NCI-H2107 treated with DMSO at 0.1 percent for 48 hours (cell line): ENCODE results near the gene REEP3.
"Not testable (repeated sequence)": the region's sequence is repeated elsewhere in the genome, so short reads cannot be mapped to it uniquely, and the experiment has no call there.

Experiments used
- DNase-seq: peaks from one replicate; lab custom pipeline; 2025; ENCODE audit not compliant: unreplicated experiment; lab: John Stamatoyannopoulos, UW

Gene REEP3

DNA sequence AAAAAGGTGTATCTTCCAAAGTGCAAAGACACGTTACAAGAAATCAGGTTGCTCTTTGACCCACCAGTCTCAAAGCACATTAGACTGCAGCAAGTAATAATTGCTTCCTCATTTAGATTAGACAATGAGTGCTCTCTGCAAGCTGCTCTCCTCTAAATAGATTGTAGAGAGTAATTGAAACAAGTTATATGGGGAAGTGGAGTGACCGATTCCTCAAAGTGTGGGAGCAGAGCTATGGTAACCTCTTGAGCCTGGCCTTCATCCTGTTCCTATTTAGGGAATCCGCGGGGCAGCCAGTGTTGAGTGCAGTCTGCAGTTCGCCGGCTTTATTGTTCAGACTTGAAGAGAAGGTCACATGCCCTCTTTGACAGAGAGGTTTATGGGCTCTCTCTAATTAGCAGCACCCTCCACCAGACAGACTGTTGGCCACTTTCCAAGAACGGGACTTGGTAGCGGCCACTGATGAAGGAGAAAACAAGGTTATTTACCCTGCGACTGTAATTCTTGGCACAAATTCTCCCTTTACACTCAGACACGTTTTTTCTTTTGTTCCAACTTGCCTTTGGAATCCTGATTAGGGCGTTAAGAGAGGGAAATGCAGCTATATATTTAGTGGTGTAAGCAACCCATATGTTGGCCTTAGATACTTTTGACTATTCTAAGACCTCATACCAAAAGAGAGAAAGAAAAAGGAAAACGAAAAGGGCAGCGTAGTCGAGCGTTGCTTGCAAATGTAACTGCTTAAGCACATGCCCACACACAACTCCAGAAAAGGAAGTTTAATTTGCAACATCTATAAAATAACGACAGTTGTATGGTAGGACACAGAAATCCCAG lies 107.5 kb downstream of the REEP3 start:
- peak; percentile 83 for DNase-seq

GRCh38 chr10:63629363-63630084 lies 108.3 kb downstream of the REEP3 start:
- peak; percentile 75 for DNase-seq

DNA sequence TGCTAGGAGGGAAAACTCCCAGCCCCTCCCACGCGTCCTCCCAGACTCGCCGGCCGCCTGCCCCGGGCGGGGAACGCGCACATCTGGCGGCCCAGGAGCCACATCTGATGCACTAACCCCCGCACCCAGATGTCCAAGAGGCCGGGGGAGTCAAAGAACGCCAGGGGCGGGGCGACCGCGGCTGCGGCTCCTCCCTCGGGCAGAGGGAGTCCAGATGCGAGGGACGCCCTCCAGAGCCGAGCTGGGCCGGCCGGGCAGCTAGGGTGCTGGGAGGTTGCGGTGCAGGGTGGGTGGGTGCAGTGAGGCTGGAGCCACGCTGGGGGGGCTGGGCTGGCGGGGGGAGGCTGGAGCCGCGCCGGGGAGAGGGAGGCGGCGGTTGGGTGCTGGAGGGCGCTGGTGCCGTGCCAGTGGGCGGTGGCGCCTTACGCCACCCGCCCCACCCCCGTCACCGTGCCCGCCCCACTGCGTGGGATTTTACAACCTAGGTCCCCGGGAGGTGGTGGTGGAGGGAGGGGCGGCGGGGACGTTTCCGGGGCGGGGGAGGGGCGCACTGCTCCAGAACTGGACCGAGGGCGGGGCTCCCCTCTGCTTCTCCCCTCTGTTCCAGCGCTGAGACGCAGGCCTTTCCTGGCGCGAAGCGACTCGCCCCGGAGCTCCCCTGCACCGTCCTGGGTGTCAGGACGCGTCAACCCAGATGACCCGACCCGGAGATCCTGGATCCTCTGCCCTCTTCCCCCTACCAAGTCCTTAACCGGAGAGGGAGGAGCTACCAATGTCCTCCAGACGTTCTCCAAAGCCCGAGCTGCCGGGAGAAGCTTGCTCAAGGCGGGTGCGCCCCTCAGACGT lies 109.1 kb downstream of the REEP3 start:
- DNase-seq, result peak; percentile 29

GRCh38 chr10:63630931-63631680 lies 109.9 kb downstream of the REEP3 start:
- DNase-seq, result no peak

DNA sequence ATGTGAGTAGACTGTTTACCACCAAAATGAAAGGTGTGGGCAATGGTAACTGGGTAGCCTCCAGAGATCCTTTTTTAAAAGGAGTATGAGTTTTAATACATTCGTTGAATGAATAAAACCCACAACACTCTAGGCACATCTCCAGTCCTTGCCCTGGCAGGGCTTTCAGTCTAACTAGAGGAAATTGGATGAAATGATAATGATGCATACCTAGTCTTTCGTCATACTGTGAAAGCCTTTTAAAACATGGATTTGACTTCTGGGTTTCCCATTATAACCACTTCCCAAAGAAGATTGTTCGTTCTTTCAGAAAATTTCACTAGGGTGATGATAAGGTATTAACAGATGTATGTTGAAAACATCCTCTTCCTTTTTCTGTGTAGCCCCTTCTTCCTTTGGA lies 110.8 kb downstream of the REEP3 start:
- no peak for DNase-seq

GRCh38 chr10:63633677-63634487 lies 112.7 kb downstream of the REEP3 start:
- DNase-seq, result peak; percentile 32

DNA sequence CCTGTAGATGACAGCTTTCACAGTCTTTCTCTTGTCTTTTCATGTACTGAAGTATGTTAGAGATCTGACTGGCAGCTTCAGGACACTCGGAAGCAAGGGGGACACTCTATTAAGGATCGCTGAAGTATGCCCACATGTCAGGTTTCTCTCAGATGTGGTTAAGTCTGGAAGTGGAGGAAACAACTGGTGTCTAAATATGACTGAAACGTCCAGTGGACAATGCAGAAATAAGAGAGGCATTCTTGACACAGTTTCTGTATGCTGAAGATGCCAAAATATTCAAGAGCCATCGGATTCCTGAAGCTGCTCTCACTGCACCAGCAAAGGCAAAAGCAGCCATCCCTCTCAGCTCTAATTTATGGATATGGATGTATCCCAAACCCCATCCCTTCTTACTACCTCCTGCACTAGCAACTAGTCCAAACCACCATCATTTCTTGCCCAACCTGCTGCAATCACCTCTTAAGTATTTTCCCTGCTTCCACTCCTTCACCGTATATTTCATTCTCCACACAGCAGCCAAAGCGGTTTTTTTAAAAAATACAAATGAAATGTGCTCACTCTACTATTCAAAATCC lies 113.4 kb downstream of the REEP3 start:
- DNase-seq, result no peak

- DNase-seq, result no peak
Measured at GRCh38 chr10:63636812-63637211, 115.6 kb downstream of the REEP3 start.

GRCh38 chr10:63637901-63638327 lies 116.7 kb downstream of the REEP3 start:
- DNase-seq, result no peak

DNA sequence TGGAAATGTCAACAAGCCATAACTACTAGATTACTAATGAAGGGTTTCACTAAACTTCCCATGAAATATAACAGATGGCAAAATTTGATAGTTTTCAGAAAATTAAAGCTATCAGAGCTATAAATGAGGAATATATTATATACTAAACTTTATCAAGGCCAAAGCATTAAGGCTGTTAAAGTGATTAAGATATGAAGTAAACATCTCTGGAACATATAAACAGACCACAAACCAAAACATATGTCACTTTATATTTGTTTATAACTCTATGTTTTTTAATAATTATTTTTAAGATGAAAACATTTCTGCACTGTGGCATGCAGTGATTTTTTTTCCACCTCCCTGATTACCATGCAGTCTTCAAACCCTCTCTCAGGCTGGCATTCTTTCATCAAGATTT lies 120.2 kb downstream of the REEP3 start:
- no peak for DNase-seq

- DNase-seq, result no peak
Measured at GRCh38 chr10:63641799-63642198, 120.6 kb downstream of the REEP3 start.

DNA sequence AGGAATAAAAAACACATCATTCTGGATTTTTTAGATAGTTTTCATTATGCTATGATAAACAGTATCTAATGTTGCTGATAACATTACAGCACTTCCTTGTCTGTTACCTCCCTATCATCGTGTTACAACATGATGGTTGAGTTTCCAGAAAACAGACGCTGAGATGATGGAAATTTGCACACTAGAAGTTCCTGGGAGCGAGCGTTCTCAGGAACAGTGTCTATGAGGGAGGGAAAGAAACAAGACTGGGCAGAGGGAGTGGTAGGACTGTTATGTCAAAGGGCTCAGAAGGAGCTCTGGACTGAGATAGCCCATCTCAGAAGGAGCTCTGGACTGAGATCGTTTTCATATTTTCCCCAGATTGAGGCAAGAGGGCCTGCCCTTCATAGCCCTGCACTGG lies 121.6 kb downstream of the REEP3 start:
- no peak for DNase-seq

DNA sequence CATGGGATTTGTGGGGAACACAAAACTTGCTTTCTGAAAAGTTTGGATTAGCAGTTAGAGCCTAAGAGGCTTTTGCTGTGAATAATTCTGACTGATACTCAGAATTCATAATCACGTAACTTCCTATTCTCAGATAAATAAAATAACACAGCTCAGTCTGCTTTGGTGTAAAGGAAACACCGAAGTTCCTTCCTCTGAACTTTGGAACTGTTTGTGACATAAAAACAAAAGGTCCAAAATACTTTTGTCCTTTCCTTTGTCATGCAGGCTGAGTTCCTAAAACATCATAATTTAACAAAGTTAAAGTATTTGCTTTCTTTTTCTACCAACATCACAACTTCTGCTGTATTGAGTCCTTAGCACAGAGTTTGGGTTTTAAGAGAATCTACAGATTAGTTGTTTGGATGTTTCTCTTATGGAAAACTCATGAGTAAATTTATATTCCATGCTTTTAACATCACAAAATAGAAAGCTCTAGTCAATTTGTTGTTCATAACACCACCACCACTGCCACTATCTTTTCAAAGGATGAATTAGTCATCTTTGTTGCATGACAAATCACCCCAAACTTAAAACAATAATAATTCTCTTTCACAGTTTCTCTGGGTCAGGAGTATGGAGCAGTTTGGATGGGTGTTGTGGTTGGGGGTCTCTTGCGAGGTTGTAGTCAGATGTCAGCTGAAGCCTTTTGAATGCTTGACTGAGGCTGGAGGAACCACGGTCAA lies 123.4 kb downstream of the REEP3 start:
- DNase-seq, result no peak

DNA sequence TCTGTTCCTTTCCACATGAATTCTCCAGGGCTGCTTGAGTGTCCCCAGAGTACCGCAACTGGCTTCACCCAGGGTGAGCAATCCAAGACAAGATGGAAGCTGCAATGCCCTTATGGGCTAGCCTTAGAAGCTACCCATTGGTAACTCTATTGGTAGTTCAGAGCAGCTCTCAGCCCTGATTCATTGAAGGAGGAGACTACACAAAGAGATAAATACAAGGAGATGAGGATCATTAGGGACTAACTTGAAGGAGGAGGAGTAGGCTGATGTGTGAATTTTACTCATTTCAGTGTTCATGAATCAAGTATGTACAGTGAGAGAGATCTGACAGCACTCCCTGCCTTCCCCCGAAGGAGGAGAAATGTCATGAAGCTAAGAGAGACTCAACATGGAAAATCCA lies 124.0 kb downstream of the REEP3 start:
- DNase-seq, result no peak

GRCh38 chr10:63646491-63646890 lies 125.3 kb downstream of the REEP3 start:
- no peak for DNase-seq

DNA sequence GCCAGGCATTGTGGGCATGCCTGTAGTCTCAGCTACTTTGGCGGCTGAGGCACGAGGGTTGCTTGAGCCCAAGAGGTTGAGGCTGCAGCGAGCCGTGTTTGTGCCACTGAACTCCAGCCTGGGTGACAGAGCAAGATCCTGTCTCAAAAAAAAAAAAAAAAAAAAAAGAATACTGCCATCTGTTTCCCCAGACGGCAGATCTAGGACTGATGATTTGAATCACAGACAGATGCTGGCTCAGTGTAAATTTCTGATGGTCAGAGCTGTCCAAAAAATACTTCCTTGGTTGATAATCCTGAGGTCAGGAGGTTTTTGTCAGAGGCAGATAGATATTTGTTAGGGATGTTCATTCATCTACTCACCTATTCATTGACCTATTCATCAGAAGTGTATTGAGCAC lies 130.7 kb downstream of the REEP3 start:
- no peak for DNase-seq

GRCh38 chr10:63653747-63654146 lies 132.5 kb downstream of the REEP3 start:
- no peak for DNase-seq

GRCh38 chr10:63657761-63658160 lies 136.6 kb downstream of the REEP3 start:
- DNase-seq, result no peak

DNA sequence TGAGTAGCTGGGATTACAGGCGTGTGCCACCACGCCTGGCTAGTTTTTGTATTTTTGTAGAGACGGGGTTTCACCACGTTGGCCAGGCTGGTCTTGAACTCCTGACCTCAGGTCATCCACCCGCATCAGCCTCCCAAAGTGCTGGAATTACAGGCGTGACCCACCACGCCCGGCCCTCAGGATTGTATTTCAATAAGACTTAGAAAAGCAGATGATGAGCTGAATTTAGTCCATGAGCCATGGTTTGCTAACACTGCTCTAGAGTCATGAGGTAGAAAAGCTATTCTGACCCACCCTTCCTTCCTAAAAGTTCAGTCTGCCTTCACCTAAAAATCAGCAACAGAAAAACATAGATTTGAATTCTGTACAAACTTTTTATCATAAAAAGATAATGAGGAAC lies 139.7 kb downstream of the REEP3 start:
- not testable (repeated sequence) for DNase-seq
